Esophagus (tissue), 2 donors: ENCODE measurements around the gene DENND2A. TPM values are rescaled to one million over a fixed set of nuclear protein-coding genes. Genes with fewer than 3 reads are reported as not detected.

Source experiments
- H3K27ac ChIP-seq, 2 donors: one replicate each; pipeline ENCODE4 v1.5.1; 2013; ENCODE audit warnings: low read depth in 2 of 2, mild to moderate bottlenecking in 2 of 2, inconsistent platforms in 1 of 2, low read length in 1 of 2, moderate library complexity in 1 of 2
- H3K27me3 ChIP-seq, 2 donors: one replicate each; pipeline ENCODE4 v1.6.1; 2013; ENCODE audit warnings: low read length in 2 of 2, control low read depth in 1 of 2, mild to moderate bottlenecking in 1 of 2; ENCODE audit not compliant: insufficient read depth in 2 of 2, control insufficient read depth in 1 of 2
- H3K36me3 ChIP-seq, 2 donors: one replicate each; pipeline ENCODE4 v1.6.1; 2013; ENCODE audit warnings: low read length in 1 of 2; ENCODE audit not compliant: control insufficient read depth in 2 of 2, insufficient read depth in 2 of 2
- H3K4me1 ChIP-seq, 2 donors: one replicate each; pipeline ENCODE4 v1.6.1; 2013; ENCODE audit warnings: low read length in 1 of 2; ENCODE audit not compliant: control insufficient read depth in 2 of 2, insufficient read depth in 2 of 2
- H3K4me3 ChIP-seq, 2 donors: one replicate each; pipeline ENCODE4 v1.5.1; 2013; ENCODE audit warnings: low read length in 2 of 2, mild to moderate bottlenecking in 2 of 2, low read depth in 1 of 2, moderate library complexity in 1 of 2
- H3K9me3 ChIP-seq, 2 donors: one replicate each; pipeline ENCODE4 v1.6.1; 2013; ENCODE audit warnings: mild to moderate bottlenecking in 2 of 2, low read depth in 1 of 2, low read length in 1 of 2, moderate library complexity in 1 of 2; ENCODE audit not compliant: control insufficient read depth in 2 of 2, insufficient read depth in 1 of 2
- WGBS, 2 donors: extraction: QIAGEN DNeasy Blood & Tissue Kit; methylation state at CpG; one replicate each; pipeline ENCODE4 v1.1.7; 2013; 5-methylcytosine and 5-hydroxymethylcytosine counted together
- polyA plus RNA-seq, 2 donors: library from polyadenylated mRNA; stranded (reverse); fragments of 200-250 nt; gene quantifications; one replicate each; pipeline ENCODE4 v1.2.3, GENCODE V29; 2013
- donor health status: healthy with polysubstance abuse.
- donor health status: Bipolar disorder and iron deficiency.

Gene DENND2A
- polyA plus RNA-seq, 2 donors, result 1.2 to 1.5 TPM

DNA sequence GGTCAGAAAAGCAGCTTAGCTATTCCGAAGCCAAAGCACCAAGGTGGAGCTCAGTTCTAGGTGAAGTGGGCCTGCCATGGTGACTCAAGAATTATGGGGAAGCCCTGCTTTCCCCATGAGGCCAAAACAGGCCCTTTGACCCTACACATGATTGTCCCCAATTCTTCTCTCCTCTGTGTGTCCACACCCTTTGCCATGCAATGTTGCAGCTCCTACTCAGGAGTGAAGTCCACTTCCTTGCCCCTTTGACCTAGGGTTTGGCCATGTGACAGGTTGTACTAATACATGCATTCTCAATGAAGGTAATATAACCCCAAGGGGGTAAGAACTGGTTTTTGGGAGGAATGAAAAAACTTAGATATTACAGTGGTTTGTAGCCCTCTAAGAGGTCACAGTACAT is 93.7 kb downstream of the DENND2A start:
- WGBS, 2 donors, result 98 to 100% methylated on average over 1 of the region's 1 CpG
- H3K4me3 ChIP-seq, result no peak overlapping the region

DNA sequence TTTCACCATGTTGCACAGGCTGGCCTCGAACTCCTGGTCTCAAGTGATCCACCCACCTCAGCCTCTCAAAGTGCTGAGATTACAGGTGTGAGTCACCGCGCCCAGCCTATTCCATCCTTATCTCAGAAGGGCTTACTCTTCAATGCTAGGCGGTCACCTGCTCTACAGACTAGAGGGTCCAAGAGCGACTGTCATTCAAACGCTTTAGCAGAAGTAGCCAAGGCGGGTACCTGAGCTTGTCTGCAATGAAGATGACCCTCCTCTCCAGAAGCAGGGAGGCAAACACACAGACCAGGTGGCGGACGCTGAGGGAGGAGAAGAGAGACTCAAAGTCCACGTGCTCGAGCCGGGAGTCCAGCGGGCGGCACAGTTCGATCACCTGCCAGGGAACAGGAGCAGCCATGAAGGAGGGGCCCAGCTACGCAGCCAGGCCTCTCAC is 96.2 kb downstream of the DENND2A start:
- Histone ChIP-seq H3K27ac (no peak overlapping the region), H3K4me3 (no peak overlapping the region), H3K9me3 (no peaks in the 10 kb centered on the region), H3K27me3 (no peaks in the 10 kb centered on the region), H3K36me3 (no peaks in the 10 kb centered on the region), H3K4me1 (no peaks in the 10 kb centered on the region)
- 80 to 86% methylated on average over 16 of the region's 16 CpGs for WGBS, 2 donors

More for the DNA sequence above, 93.7 kb downstream of the DENND2A start:
- Histone ChIP-seq H3K36me3 (no peaks in the 10 kb centered on the region), H3K27ac (no peak overlapping the region), H3K27me3 (no peaks in the 10 kb centered on the region), H3K9me3 (no peaks in the 10 kb centered on the region), H3K4me1 (no peaks in the 10 kb centered on the region)

DNA sequence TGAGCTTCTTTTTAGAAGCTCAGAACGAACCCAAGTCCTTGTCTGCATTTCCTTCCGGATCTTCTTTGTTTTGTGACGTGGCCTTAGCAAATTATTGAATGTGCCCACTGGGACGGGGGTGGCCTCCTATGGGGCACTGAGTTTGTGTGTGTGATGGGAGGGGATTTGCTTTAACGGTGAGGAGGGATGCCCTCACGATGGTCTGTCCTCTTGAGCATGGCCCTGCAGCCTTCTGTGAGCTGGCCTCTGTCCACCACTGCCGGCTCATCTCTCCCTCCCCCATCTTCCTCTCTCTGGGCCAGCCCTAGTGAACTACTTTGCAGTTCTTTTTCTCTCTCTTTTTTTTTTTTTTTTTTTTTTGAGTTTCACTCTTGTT is 98.4 kb downstream of the DENND2A start:
- H3K36me3 ChIP-seq, result no peaks in the 10 kb centered on the region
- H3K9me3 ChIP-seq, result no peaks in the 10 kb centered on the region
- H3K4me1 ChIP-seq, result peaks cover 0 to 2% of the 10 kb centered on the region in 2 donors
- H3K4me3 ChIP-seq, result no peak overlapping the region
- no peaks in the 10 kb centered on the region for H3K27me3 ChIP-seq
- H3K27ac ChIP-seq, result peak overlapping the region; percentile 70 to 73
- 38 to 51% methylated on average over 7 of the region's 7 CpGs for WGBS, 2 donors

DNA sequence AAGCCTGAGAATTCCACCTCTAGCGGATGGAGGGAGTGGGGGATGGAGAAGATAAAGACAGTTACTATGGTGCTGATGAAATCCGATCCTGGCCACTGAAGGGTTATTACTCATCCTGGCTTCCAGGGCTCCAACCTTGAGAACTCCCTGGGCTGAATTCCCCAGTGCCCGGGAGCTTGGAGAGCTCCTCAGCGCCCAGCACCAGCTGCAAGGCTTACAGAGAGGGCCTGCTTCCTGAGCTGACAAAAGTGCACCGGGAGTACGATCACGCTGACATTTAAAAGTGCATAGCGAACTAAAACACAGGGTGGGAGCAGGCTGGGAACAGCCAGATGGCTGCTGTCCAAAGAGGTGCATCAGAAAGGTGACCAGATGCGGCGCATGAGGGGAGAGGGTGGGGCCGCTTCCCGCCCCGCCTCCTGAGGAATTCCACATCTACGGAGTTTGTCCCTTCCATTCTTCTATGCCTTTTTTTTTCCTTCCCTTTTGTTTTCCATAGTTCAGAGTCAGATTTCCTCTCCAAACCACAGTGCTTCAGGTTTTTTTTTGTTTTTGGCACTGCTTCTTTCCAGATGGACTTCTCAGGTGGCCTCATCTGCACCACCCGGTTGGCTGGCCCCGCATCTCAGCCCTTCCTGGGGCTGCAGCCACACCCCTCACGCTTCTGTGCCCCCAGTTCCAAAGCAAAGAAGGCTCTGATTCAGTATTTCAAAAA is 98.9 kb downstream of the DENND2A start:
- 16 to 18% methylated on average over 17 of the region's 17 CpGs for WGBS, 2 donors
- H3K4me3 ChIP-seq, result no peak overlapping the region

DNA sequence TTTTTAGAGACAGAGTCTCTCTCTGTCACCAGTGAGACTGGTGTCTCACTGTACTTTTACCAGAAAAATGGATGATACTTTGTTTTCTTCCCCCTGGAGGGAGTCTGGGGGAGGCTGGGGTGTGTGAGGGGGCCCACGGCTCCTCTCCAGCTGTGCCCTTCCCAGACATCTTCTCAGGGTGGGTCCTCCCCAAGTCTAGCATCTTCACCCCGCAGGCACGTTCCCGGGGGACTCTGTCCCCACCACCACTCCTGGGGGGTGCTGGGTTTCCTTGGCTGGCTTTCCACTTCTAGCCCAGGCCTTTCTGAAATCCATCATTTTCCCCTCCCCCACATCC is 99.5 kb downstream of the DENND2A start:
- H3K27ac ChIP-seq, result peak overlapping the region; percentile 70 to 73
- no peaks in the 10 kb centered on the region for H3K27me3 ChIP-seq
- no peak overlapping the region for H3K4me3 ChIP-seq
- no peaks in the 10 kb centered on the region for H3K9me3 ChIP-seq
- H3K36me3 ChIP-seq, result no peaks in the 10 kb centered on the region
- WGBS, 2 donors, result 62% methylated on average over 4 of the region's 4 CpGs
- H3K4me1 ChIP-seq, result peaks cover 0 to 2% of the 10 kb centered on the region in 2 donors

More for the DNA sequence above, 98.9 kb downstream of the DENND2A start:
- Histone ChIP-seq H3K9me3 (no peaks in the 10 kb centered on the region), H3K27ac (peak overlapping the region; percentile 70 to 73), H3K4me1 (peaks cover 0 to 2% of the 10 kb centered on the region in 2 donors), H3K36me3 (no peaks in the 10 kb centered on the region), H3K27me3 (no peaks in the 10 kb centered on the region)

DNA sequence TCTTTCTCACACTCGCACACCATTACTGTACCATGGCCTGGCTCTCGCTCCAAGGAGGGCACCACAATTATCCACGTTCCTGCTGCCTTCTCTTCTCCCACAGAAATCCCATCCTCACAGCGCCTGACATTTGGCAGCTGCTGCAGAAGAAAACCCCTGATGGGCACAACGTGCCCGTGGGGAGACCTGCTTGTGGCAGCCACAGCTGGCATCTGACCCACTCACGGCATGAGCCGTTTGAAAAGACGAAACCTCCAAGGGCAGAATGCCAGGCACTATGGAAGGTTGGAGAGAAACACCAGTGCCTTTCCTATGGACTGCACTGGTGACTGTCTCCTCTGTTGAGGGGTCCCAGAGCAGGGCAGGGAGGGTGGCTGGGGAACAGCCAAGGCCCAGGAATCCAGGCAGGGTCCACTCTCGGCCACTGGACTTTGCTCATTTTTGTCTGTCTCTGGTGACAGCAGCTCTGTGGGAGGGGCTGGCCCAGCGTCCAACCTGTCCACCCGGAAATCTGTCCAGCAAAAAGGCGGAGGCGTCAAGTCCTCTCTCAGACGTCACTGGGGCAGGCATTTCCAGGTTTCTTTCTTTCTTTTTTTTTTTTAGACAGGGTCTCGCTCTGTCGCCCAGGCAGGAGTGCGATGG is 100.4 kb downstream of the DENND2A start:
- H3K4me1 ChIP-seq, result peaks cover 0 to 2% of the 10 kb centered on the region in 2 donors
- H3K9me3 ChIP-seq, result no peaks in the 10 kb centered on the region
- peak overlapping the region in 1 of 2 donors; percentile 37 for H3K27ac ChIP-seq
- no peaks in the 10 kb centered on the region for H3K36me3 ChIP-seq
- no peak overlapping the region for H3K4me3 ChIP-seq
- H3K27me3 ChIP-seq, result no peaks in the 10 kb centered on the region
- WGBS, 2 donors, result 73 to 76% methylated on average over 18 of the region's 18 CpGs

DNA sequence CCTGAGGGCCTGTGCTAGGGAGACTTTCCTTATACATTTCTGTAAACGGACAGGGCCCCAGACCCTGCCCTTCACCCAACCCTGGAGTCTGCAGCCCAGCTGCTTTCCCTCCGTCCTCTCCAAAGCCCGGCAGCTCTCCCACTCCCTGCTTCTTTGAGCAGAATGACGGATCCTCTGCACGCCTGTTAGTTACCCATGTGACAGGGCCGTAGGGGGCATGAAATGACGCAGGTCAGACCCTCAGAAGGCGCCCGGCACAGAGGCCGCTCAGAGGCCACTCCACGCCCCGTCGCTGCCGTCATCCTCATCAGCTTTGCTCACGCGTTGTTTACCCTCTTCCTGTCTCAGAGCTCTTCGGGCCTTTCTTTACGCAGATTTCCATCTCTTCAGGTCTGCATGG is 101.2 kb downstream of the DENND2A start:
- H3K4me3 ChIP-seq, result no peak overlapping the region
- H3K4me1 ChIP-seq, result peaks cover 2 to 3% of the 10 kb centered on the region in 2 donors
- H3K36me3 ChIP-seq, result no peaks in the 10 kb centered on the region
- H3K27ac ChIP-seq, result no peak overlapping the region
- H3K9me3 ChIP-seq, result no peaks in the 10 kb centered on the region
- H3K27me3 ChIP-seq, result no peaks in the 10 kb centered on the region
- 86 to 97% methylated on average over 18 of the region's 18 CpGs for WGBS, 2 donors

DNA sequence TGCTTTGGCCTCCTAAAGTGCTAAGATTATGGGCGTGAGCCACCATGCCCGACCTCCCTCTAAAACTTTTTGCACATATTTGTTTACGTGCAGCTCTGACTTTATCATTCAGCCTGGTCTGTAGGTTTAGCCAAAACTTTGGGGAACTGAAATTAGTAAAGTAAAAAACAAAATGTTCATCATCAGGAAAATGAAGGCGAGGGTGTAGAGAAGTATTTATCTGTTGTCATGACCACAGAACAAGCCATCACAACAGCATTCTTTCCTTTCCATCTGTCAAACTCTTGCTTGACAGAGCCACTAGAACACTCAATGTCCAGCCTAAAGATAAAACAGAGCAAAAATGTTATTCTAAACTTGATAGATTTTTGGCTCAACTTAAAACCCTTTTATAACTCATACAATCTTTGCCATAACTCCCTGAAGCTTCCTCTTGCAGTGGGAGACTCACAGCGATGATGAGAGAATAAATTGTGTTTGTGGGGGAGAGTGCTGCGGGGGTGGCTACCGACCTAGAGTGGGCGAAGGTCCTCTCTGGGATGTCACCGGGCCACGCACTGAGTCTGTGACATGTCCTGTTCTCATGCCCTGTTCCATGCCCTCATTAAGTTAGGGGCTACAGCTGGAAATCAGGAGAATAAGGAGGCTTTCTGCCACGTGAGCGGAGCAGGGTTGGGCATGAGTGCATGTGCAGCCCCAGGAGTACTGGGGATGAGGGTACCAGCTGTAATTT is 102.7 kb downstream of the DENND2A start:
- Histone ChIP-seq H3K9me3 (no peaks in the 10 kb centered on the region), H3K27me3 (no peaks in the 10 kb centered on the region), H3K27ac (peak overlapping the region in 1 of 2 donors; percentile 33), H3K4me1 (peaks cover 3 to 4% of the 10 kb centered on the region in 2 donors), H3K4me3 (no peak overlapping the region), H3K36me3 (no peaks in the 10 kb centered on the region)
- WGBS, 2 donors, result 60 to 72% methylated on average over 12 of the region's 12 CpGs

DNA sequence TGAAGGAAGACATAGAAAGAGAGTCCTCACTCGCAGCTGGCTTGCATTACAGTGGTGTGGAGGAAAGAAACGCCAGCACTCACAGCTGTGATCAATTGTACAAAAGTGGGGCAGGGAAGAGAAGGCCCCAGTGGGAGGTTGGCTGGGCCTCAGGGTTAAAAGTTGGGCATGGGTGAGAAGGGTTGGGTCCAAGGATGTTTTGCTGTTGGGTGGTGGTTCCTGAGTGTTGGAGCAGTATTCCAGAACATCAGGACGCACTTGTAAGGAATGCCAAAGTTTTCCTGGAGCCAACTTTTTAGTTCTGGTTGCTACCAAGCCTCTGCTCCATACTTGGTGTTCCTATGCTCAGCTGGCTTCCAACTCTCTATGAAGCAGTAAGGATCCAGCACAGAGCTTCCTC is 105.9 kb downstream of the DENND2A start:
- Histone ChIP-seq H3K27ac (no peak overlapping the region), H3K9me3 (no peaks in the 10 kb centered on the region), H3K36me3 (no peaks in the 10 kb centered on the region), H3K4me3 (no peak overlapping the region), H3K4me1 (peaks cover 3 to 4% of the 10 kb centered on the region in 2 donors), H3K27me3 (no peaks in the 10 kb centered on the region)
- 62 to 63% methylated on average over 3 of the region's 3 CpGs for WGBS, 2 donors
